GM19328 (cell line): Measurements from ENCODE around the gene B3GALT6.
"Not testable (repeated sequence)": the region's sequence is repeated elsewhere in the genome, so short reads cannot be mapped to it uniquely, and the experiment has no call there.

Source experiments
- ATAC-seq: cut with Tn5 transposase; IDR thresholded peaks from one replicate; pipeline ENCODE4 v1.9.1; 2021; ENCODE audit warnings: mild to moderate bottlenecking, moderate library complexity; ENCODE audit not compliant: unreplicated experiment

B3GALT6 gene

GRCh38 chr1:1232208-1232795, at the start of gene B3GALT6:
B3GALT6 (plus strand) TSS chr1:1232237; CDS start chr1:1232279, 42 bp downstream.
- no peak for ATAC-seq

GRCh38 chr1:1182491-1183220, 49.4 kb upstream of the B3GALT6 start:
- ATAC-seq, result no peak

GRCh38 chr1:1183221-1183747, 48.8 kb upstream of the B3GALT6 start:
- no peak for ATAC-seq

- no peak for ATAC-seq
These were observed 47.9 kb upstream of the B3GALT6 start for GRCh38 chr1:1183833-1184775.

GRCh38 chr1:1185101-1185765, 46.8 kb upstream of the B3GALT6 start:
- ATAC-seq, result no peak

- no peak for ATAC-seq
These were observed 44.1 kb upstream of the B3GALT6 start for GRCh38 chr1:1187938-1188337.

GRCh38 chr1:1189111-1189510, 42.9 kb upstream of the B3GALT6 start:
- no peak for ATAC-seq

GRCh38 chr1:1191734-1192133, 40.3 kb upstream of the B3GALT6 start:
- ATAC-seq, result no peak

GRCh38 chr1:1194723-1195122, 37.3 kb upstream of the B3GALT6 start:
- no peak for ATAC-seq

- ATAC-seq, result not testable (repeated sequence)
These were observed 36.3 kb upstream of the B3GALT6 start for GRCh38 chr1:1195726-1196125.

- no peak for ATAC-seq
These were observed 35.4 kb upstream of the B3GALT6 start for GRCh38 chr1:1196431-1197187.

- no peak for ATAC-seq
These were observed 34.9 kb upstream of the B3GALT6 start for GRCh38 chr1:1197188-1197500.

GRCh38 chr1:1197551-1198422, 34.2 kb upstream of the B3GALT6 start:
- no peak for ATAC-seq

- no peak for ATAC-seq
These were observed 33.5 kb upstream of the B3GALT6 start for GRCh38 chr1:1198423-1199140.

- ATAC-seq, result no peak
These were observed 32.7 kb upstream of the B3GALT6 start for GRCh38 chr1:1199141-1199960.

- ATAC-seq, result no peak
These were observed 31.8 kb upstream of the B3GALT6 start for GRCh38 chr1:1199961-1200875.
